GM12878 (cell line): ENCODE data around the gene USP47. TPM values are rescaled to one million over a fixed set of nuclear protein-coding genes. Genes with fewer than 3 reads are reported as not detected.

Source experiments
- ATAC-seq: fragments of 200-7000 bp; cut with Tn5 transposase; 3 replicates; pipeline ENCODE4 v1.9.1; 2020; ENCODE audit warnings: mild to moderate bottlenecking, moderate library complexity
- BruUV-seq: library from RNA; stranded (reverse); fragments of 400-500 nt; replicated peaks from 2 replicates; lab custom pipeline; 2021; lab: Mats Ljungman, UMichigan
- CTCF ChIA-PET: fragments of 300-600 bp; sonication (Branson Sonifier 250); formaldehyde crosslinking; extraction: SDS; loops from one replicate; lab custom pipeline; 2021; ENCODE audit warnings: inconsistent platforms; lab: Yijun Ruan, JAX
- POLR2A ChIA-PET: fragments of 350-600 bp; formaldehyde crosslinking; extraction: SDS; loops from one replicate; lab custom pipeline; 2021; ENCODE audit warnings: inconsistent platforms; lab: Charles Lee
- RAD21 ChIA-PET: fragments of 300-600 bp; sonication (Branson Sonifier 250); formaldehyde crosslinking; loops from one replicate; lab custom pipeline; 2023; ENCODE audit warnings: antibody characterized with exemption; ENCODE audit not compliant: unreplicated experiment; lab: Charles Lee
- SMC1A ChIA-PET: fragments of 300-600 bp; sonication (Branson Sonifier 250); formaldehyde crosslinking; loops from one replicate; lab custom pipeline; 2023; ENCODE audit not compliant: unreplicated experiment, uncharacterized antibody; lab: Charles Lee
- DNase-seq: peaks from one replicate; pipeline ENCODE4 v3.0.0-alpha.2; 2011; ENCODE audit warnings: low read depth, low spot score
- FAIRE-seq: peaks from 3 replicates; lab custom pipeline; 2011; peaks lifted over from hg19 to GRCh38; lab: Jason Lieb, UNC
- H2AFZ ChIP-seq: 2 replicates; pipeline ENCODE4 v1.6.0; 2011; ENCODE audit warnings: low read depth, low read length, control low read depth; ENCODE audit not compliant: control insufficient read depth
- H3K27ac ChIP-seq: 2 replicates; pipeline ENCODE4 v1.5.1; 2011; ENCODE audit warnings: control low read depth; ENCODE audit not compliant: control insufficient read depth, insufficient read depth
- H3K27me3 ChIP-seq, 2 experiments: replicated peaks in 1 of 2; 2 replicates each; pipeline versions ENCODE4 v1.6.0 to v1.6.1; 2011; ENCODE audit warnings: low read length in 1 of 2; ENCODE audit not compliant: control insufficient read depth in 2 of 2, insufficient read depth in 2 of 2
- H3K36me3 ChIP-seq, 2 experiments: 2 replicates each; pipeline ENCODE4 v1.5.1; 2011; ENCODE audit warnings: low read length in 1 of 2; ENCODE audit not compliant: control insufficient read depth in 2 of 2, insufficient read depth in 2 of 2
- H3K4me1 ChIP-seq: 2 replicates; pipeline ENCODE4 v1.6.1; 2011; ENCODE audit warnings: mild to moderate bottlenecking, low read length, moderate library complexity, mixed read lengths; ENCODE audit not compliant: control insufficient read depth, insufficient read depth
- H3K4me2 ChIP-seq: 2 replicates; pipeline ENCODE4 v1.6.0; 2011; ENCODE audit warnings: control low read depth; ENCODE audit not compliant: control insufficient read depth, insufficient read depth
- H3K4me3 ChIP-seq: fragments of 200-600 bp; sonication (generic); 2 replicates; pipeline ENCODE4 v1.5.1; 2016
- H3K79me2 ChIP-seq: 2 replicates; pipeline ENCODE4 v1.6.0; 2011; ENCODE audit warnings: low read length; ENCODE audit not compliant: control insufficient read depth, insufficient read depth
- H3K9ac ChIP-seq: 2 replicates; pipeline ENCODE4 v1.8.0; 2011; ENCODE audit warnings: low read length, control low read depth, mixed read lengths; ENCODE audit not compliant: control insufficient read depth, insufficient read depth
- H3K9me3 ChIP-seq: replicated peaks from 3 replicates; pipeline ENCODE4 v1.5.1; 2011; ENCODE audit warnings: mild to moderate bottlenecking, low read length; ENCODE audit not compliant: control insufficient read depth, insufficient read depth
- H4K20me1 ChIP-seq: 2 replicates; pipeline ENCODE4 v1.6.0; 2011; ENCODE audit not compliant: control insufficient read depth, insufficient read depth
- E2F8 ChIP-seq: fragments of 450-650 bp; IDR thresholded peaks from 2 replicates; pipeline ENCODE4 v1.6.1; 2018; ENCODE audit warnings: mild to moderate bottlenecking, low read depth, moderate library complexity; ENCODE audit not compliant: partially characterized antibody
- MYC ChIP-seq: IDR thresholded peaks from 2 replicates; pipeline ENCODE4 v1.6.1; 2011; ENCODE audit warnings: mild to moderate bottlenecking, low read length, moderate library complexity, inconsistent platforms; ENCODE audit not compliant: insufficient read depth, insufficient replicate concordance, insufficient read length, severe bottlenecking
- NR2F1 ChIP-seq: fragments of 450-650 bp; conservative IDR thresholded peaks from 2 replicates; pipeline ENCODE4 v1.6.1; 2017; ENCODE audit warnings: mild to moderate bottlenecking
- USF2 ChIP-seq: IDR thresholded peaks from 2 replicates; pipeline ENCODE4 v1.6.1; 2011; ENCODE audit warnings: low read depth, low read length, improper control_type of control experiment, borderline replicate concordance
- WGBS: methylation state at CpG from one replicate; pipeline ENCODE4 v1.1.6; 2016; ENCODE audit warnings: low lambda C conversion rate; ENCODE audit not compliant: insufficient replicate concordance, insufficient coverage; ENCODE audit errors: missing lambda C conversion rate; 5-methylcytosine and 5-hydroxymethylcytosine counted together
- in situ Hi-C: fragments of 300-500 bp; cut with MboI; formaldehyde crosslinking; loops from 9 replicates; pipeline ENCODE4 v1.14.3; 2018; ENCODE audit warnings: mixed read lengths
- intact Hi-C: fragments of 100-400 bp; cut with micrococcal nuclease; formaldehyde crosslinking; loops from one replicate; pipeline ENCODE4 v1.14.2; 2022; ENCODE audit not compliant: unreplicated experiment
- polyA plus RNA-seq, 11 experiments: library from polyadenylated mRNA; depleted of rRNA in 4 of 11; unstranded in 6 of 11; stranded (reverse) in 5 of 11; fragments of >200 nt; fragmentation: Nextera tagmentation in 4 of 11; fragmentation: Illumina TruSeq in 1 of 11; extraction: Ambion mirVana in 4 of 11; extraction: Trizol in 1 of 11; gene quantifications; 1 replicate in 1 of 11; 2 replicates in 10 of 11; pipeline versions ENCODE4 v1.2.1 to v1.2.3, GENCODE V29; 2011 to 2016; ENCODE audit warnings: inconsistent platforms in 2 of 11, missing spikeins in 2 of 11, low read depth in 1 of 11
- total RNA-seq, 4 experiments: library from RNA; depleted of rRNA in 3 of 4; stranded (reverse); fragments of >200 nt in 3 of 4; fragmentation: Illumina TruSeq in 1 of 4; extraction: Trizol in 1 of 4; gene quantifications; 2 replicates each; pipeline versions ENCODE4 v1.2.1 to v1.2.3, GENCODE V29; 2013 to 2021

The USP47 gene
- total and polyA plus RNA-seq, 10 of the 15 experiments (the other 5 are each of a cell fraction or from before 2014, with no cell fraction given) = 13.9 to 54.0 (median 31.6) TPM

GRCh38 chr11:11882539-11882938 is 40.8 kb downstream of the USP47 start:
- no peak for ATAC-seq

More at GRCh38 chr11:11882539-11882938, 40.8 kb downstream of the USP47 start:
- ChIA-PET SMC1A (interaction anchor here (1.0 to 2.5 kb wide), 7 partner anchors 11 to 39 kb away, joined by 4 to 8 read pairs (median 6); no protein-coding TSS in a partner anchor), CTCF (interaction anchor here (0.6 to 2.1 kb wide), 6 partner anchors 11 to 90 kb away, joined by 3 to 12 read pairs (median 4); no protein-coding TSS in a partner anchor), RAD21 (interaction anchor here (0.9 kb wide), 1 partner anchor 38 kb away, joined by 3 read pairs; no protein-coding TSS in a partner anchor), POLR2A (interaction anchor here (1.3 to 1.4 kb wide), 2 partner anchors 11 to 38 kb away, joined by 5 to 6 read pairs; no protein-coding TSS in a partner anchor)
- Histone ChIP-seq H3K27me3 (no peaks in the 10 kb centered on the region), H2AFZ (no peak overlapping the region), H3K36me3 (peaks cover 7 to 18% of the 10 kb centered on the region in 2 experiments; a peak in 3 of 4 replicates), H3K4me3 (no peak overlapping the region), H3K4me2 (no peak overlapping the region), H4K20me1 (peaks cover 3% of the 10 kb centered on the region; the same call in 1 of the 2 replicates), H3K27ac (no peak overlapping the region), H3K4me1 (peaks cover 11% of the 10 kb centered on the region; the same call in 1 of the 2 replicates), H3K9ac (no peak overlapping the region), H3K9me3 (no peaks in the 10 kb centered on the region; the same call in 1 of the 3 replicates), H3K79me2 (peaks cover 2% of the 10 kb centered on the region)
- TF ChIP-seq USF2 (no peak), NR2F1 (0 out of 2 replicates have a peak, but pooled peaks have one; percentile 19), E2F8 (no peak), MYC (no peak)
- 58% methylated on average over 2 of the region's 2 CpGs for WGBS
- in situ Hi-C loops = no loop called here
- intact Hi-C loops = no loop called here
- BruUV-seq = no TSS peak
- DNase-seq = no peak
- no peak for FAIRE-seq
